ENCODE measurements around the gene SLC4A4. TPM values are rescaled to one million over a fixed set of nuclear protein-coding genes. Genes with fewer than 3 reads are reported as not detected.

SLC4A4 gene
- total RNA-seq, 6 experiments from 2014 or later = 19.1 to 29.8 (median 25.0) TPM

DNA sequence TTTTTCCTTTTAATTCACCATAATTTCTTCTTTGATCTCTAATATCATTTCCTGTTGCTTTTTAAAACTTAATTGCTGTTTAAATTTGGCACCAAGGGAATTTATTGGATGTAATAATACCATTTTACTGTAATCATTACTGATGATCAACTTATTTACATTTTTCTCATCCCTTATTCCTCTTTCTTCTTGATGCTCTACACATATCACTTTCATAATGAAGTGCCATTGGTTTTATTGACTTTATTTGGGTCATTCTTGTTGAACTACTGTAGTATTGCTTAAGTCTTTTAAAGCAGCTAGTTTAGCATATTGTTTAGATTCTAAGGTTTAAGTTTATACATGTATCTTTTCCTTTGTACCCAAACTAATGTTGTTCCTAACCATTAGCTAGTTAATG, 130.7 kb downstream of the SLC4A4 start:
- DNase-seq = no peak
- no peaks in the 10 kb centered on the region for H3K27me3 Mint-ChIP-seq (ENCODE audit: insufficient read depth)
- H3K4me3 Mint-ChIP-seq = no peak overlapping the region
- TF ChIP-seq, protein P1, sequence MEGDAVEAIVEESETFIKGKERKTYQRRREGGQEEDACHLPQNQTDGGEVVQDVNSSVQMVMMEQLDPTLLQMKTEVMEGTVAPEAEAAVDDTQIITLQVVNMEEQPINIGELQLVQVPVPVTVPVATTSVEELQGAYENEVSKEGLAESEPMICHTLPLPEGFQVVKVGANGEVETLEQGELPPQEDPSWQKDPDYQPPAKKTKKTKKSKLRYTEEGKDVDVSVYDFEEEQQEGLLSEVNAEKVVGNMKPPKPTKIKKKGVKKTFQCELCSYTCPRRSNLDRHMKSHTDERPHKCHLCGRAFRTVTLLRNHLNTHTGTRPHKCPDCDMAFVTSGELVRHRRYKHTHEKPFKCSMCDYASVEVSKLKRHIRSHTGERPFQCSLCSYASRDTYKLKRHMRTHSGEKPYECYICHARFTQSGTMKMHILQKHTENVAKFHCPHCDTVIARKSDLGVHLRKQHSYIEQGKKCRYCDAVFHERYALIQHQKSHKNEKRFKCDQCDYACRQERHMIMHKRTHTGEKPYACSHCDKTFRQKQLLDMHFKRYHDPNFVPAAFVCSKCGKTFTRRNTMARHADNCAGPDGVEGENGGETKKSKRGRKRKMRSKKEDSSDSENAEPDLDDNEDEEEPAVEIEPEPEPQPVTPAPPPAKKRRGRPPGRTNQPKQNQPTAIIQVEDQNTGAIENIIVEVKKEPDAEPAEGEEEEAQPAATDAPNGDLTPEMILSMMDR (IDR thresholded peaks at IDR 0.05) = no peak
- H3K9me3 Mint-ChIP-seq = no peaks in the 10 kb centered on the region
- no peak overlapping the region for H3K27ac Mint-ChIP-seq
- peaks cover 76% of the 10 kb centered on the region for H3K4me1 Mint-ChIP-seq (ENCODE audit: low read depth)
- H3K36me3 Mint-ChIP-seq (ENCODE audit: low read depth) = peaks cover 45% of the 10 kb centered on the region

- no peak overlapping the region for H3K4me3 Mint-ChIP-seq
- TF ChIP-seq, protein P1 (IDR thresholded peaks at IDR 0.05) = no peak
- peaks cover 42% of the 10 kb centered on the region for H3K36me3 Mint-ChIP-seq (ENCODE audit: low read depth)
- H3K27me3 Mint-ChIP-seq (ENCODE audit: insufficient read depth) = no peaks in the 10 kb centered on the region
- no peak for DNase-seq
- H3K4me1 Mint-ChIP-seq (ENCODE audit: low read depth) = peaks cover 76% of the 10 kb centered on the region
- no peaks in the 10 kb centered on the region for H3K9me3 Mint-ChIP-seq
- H3K27ac Mint-ChIP-seq = no peak overlapping the region
Observed at GRCh38 chr4:71470524-71470923, 131.7 kb downstream of the SLC4A4 start.

- peak; percentile 87 for DNase-seq
- TF ChIP-seq, protein P1 (IDR thresholded peaks at IDR 0.05) = no peak
- Mint-ChIP-seq H3K27me3 (ENCODE audit: insufficient read depth) (no peaks in the 10 kb centered on the region), H3K4me3 (peak overlapping the region; percentile 72), H3K36me3 (ENCODE audit: low read depth) (peaks cover 48% of the 10 kb centered on the region), H3K27ac (peak overlapping the region; percentile 81), H3K4me1 (ENCODE audit: low read depth) (peaks cover 77% of the 10 kb centered on the region), H3K9me3 (no peaks in the 10 kb centered on the region)
Observed at GRCh38 chr4:71472946-71473345, 134.1 kb downstream of the SLC4A4 start.

DNA sequence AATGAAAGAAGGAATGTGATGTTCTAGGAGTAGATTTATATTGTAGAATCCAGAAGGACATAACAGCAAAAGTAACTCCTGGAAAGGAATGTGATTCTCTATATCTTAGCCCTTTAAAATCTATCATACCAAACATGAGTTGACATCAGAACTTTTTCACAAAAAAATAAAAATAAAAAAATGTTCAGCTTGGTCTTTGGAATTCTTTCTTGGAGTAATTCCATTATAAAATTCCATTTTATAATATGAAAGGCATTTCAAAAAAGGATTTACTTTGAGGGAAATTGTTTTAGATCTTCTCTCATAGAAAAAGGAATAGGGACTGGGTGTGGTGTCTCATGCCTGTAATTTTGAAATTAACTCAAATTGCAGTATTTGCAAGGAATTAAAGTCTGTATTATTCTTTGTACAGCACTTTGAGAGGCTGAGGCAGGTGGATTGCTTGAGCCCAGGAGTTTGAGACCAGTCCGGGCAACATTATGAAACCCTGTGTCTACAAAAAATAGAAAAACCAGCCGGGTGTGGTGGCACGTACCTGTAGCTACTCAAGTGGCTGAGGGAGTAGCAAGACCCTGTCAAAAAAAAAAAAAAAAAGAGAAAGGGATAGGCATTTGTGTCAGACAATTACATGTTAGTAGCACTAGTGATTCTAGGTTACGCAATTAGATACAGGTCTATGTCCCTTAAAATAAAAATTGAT, 134.9 kb downstream of the SLC4A4 start:
- Mint-ChIP-seq H3K27ac (peak overlapping the region; percentile 81), H3K9me3 (no peaks in the 10 kb centered on the region), H3K27me3 (ENCODE audit: insufficient read depth) (no peaks in the 10 kb centered on the region), H3K36me3 (ENCODE audit: low read depth) (peaks cover 46% of the 10 kb centered on the region), H3K4me3 (peak overlapping the region; percentile 72), H3K4me1 (ENCODE audit: low read depth) (peaks cover 70% of the 10 kb centered on the region)
- DNase-seq = no peak
- TF ChIP-seq, protein P1 (IDR thresholded peaks at IDR 0.05) = no peak

DNA sequence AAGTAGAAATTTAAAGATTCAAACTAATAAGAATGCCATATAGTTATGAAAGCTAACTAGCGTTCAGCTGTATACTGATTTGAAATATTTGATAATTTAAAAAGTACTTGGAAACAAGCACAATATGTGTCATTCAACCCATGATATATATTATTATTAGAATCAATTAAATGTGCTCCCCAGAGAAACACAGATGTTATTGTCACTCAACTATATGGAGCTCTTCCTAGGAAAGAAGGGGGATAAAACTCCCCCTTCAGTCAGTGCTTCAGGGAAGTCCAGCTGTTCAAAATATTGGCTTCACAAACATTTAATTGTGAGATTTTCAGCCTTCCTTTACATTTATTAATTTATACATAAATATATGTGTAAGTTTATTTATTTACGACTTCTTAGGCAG, 135.9 kb downstream of the SLC4A4 start:
- TF ChIP-seq, protein P1 (IDR thresholded peaks at IDR 0.05) = no peak
- H3K27ac Mint-ChIP-seq = no peak overlapping the region
- no peak overlapping the region for H3K4me3 Mint-ChIP-seq
- no peak for DNase-seq
- H3K4me1 Mint-ChIP-seq (ENCODE audit: low read depth) = peaks cover 59% of the 10 kb centered on the region
- no peaks in the 10 kb centered on the region for H3K27me3 Mint-ChIP-seq (ENCODE audit: insufficient read depth)
- peaks cover 43% of the 10 kb centered on the region for H3K36me3 Mint-ChIP-seq (ENCODE audit: low read depth)
- no peaks in the 10 kb centered on the region for H3K9me3 Mint-ChIP-seq

Measured in HFFc6 (cell line).